HPDE6-E6E7 (cell line): Measurements from ENCODE around the gene KIAA1143.
A peak's percentile ranks its signal among the peaks of the same experiment; 100 is the strongest.

Source experiments
- DNase-seq: peaks from one replicate; pipeline ENCODE4 v3.0.0; 2011; ENCODE audit warnings: missing footprints; ENCODE audit errors: extremely low spot score

Gene KIAA1143

DNA sequence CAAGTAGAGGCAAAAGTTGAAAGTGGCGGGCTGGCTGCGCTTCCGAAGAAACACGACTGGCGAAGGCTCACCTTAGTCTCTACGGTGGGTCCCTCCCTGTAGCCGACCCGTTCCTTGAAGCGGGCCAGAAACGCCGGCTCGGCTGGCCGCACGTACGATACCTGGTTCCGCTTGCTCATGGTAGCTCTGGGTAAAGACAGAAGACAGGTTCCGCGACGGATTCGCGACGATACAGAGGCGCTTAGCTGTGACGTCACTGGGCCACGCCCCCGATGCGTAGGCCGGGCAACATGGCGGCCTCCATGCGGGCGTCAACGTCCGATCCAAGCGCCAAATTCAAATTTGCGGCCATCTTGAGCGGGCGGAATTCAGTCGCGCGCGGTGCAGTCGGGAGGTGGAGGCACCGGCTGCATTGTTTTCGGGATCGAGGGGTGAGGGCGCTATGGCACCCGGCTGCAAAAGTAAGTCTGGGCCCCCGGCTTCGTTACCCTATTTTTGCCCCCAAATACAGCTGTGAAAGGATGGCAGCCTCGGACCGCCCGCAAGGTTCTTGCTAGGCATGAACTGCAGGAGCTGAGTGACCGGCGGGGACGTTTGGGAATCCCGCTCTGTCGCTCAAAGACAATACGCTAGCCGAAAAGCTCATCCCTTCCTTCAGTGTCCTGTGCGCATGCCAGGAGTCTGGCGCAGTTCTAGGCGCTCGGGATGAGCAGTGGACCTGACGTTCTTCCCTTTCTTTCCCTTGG, at the start of gene KIAA1143, which contains the start of gene KIF15:
KIAA1143 (minus strand) TSS at position 196 of the 746 bp plus-strand sequence; CDS start at position 179, 17 bp downstream.
KIF15 (plus strand) TSS at position 371 of the 746 bp plus-strand sequence; CDS start at position 443, 72 bp downstream.
- peak; percentile 50 for DNase-seq

DNA sequence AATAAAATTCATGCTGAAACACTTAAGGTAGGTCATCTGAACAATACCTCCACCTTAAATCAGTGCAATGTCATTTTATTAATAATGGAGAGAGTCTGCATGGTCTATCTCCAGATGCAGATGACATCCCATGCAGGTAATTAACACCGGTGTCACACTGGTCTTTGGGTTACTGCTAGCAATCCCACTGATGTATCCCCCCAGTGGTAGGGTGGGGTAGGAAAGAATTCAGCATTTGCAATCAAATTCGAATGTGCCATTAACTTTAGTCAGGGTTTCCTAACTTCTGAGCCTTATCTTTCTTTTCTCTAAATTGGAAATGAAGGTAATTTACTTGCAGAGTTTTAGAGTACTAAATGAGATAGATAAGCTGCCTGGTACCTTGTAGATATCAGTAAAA, 44.5 kb upstream of the KIAA1143 start:
- DNase-seq = no peak

DNA sequence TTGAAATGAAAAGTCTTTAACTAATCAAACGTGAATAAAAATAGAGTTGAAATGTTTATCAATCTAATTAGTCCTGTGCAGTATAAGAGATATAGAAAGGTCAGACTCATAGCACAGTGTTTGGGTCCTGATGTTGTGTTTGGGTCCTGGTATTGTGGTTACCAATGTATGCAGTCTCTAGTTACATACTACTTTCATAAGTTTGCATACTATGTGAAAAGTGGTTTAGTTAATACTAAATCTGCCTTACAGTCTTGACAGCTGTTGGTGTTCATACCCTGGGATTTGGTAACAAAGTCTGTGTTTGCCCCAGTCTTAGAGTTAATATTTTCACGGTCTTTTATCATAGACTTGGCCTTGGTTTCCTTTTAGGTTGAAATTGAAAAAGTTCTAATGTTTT, 41.9 kb upstream of the KIAA1143 start:
- DNase-seq = no peak

GRCh38 chr3:44802011-44802410, 40.6 kb upstream of the KIAA1143 start:
- DNase-seq = no peak

DNA sequence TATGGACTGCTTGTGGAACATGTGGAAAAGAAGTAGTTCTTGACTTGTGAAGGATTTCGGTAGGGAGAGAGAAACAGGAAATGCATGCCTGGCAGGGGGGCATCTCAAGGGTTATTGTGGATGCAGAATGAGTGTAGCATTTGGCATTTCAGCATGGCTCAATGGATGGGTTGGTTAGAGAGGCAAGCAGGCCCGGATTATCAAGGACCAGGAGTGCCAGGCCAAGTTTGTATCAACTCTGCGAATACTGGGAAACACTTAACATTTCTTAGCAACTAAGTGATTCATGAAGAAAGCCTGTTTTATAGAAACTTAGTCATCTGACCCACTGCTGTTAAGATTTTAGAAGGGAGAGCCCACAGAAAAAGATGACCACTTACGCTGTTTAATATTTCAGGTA, 33.8 kb upstream of the KIAA1143 start:
- no peak for DNase-seq

DNA sequence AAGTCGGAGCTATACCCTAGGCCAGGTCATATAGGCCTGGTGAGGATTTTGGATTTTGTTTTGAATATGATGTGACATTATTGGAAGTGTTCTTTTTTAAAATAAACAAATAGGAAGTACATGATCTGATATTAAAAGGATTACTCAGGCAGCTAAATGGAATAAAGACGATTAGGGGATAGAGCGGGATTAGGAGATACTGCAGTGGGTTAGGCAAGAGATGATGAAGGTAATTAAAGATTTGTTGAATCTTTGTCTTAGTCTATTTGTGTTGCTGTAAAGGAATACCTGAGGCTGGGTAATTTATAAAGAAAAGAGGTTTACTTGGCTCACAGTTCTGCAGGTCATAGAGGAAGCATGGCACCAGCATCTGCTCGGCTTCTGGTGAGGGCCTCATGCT, 21.5 kb upstream of the KIAA1143 start:
- DNase-seq = no peak

GRCh38 chr3:44772099-44772442, 10.7 kb upstream of the KIAA1143 start:
- DNase-seq = no peak

DNA sequence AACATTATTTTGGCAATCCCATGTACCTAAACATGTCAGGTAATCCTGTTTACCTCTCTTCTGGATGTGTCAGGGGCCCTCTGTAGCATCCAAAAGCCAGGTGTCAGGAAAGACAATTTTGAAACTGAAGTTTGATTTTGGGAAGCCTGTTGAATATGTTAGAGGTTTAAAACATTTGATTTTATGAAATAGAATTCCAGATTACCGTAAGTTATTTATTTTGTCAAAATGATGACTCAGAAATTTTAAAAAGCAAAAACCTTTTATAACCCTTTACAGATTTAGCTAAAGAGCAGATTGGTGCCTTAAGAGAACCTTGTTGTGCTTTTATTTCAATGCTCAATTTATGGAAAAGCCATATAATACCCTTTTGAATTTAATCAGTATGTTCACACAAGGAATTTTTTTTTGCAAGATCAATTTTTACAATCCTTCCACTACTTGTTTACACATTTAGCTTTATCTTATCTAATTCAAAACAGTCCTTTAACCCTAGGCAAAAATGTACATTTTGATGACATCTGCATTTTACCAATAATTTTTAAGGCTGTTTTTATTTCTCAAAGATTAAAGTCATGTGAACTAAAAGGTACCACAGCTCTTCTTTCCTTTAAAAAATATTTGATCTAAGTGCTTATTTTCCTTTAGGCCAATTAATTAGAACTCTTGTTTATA, 10.1 kb upstream of the KIAA1143 start:
- no peak for DNase-seq

DNA sequence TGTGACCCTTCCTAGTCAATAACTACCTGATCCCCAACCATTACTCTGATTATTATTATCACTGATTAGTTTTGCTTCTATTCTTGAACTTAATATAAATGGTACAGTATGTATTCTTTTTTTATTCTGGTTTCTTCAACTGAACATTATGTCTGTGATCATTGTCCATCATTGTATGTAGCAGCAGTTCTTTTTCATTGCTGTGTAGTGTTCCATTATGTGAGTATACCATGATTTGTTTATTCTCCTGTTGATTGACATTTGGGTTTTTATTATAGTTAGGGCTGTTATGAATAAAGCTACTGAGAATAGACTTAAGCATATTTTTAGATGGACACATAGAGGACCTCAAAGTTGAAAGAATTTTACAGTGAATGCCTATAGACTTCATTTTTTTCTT, 2.8 kb upstream of the KIAA1143 start:
- DNase-seq = no peak

DNA sequence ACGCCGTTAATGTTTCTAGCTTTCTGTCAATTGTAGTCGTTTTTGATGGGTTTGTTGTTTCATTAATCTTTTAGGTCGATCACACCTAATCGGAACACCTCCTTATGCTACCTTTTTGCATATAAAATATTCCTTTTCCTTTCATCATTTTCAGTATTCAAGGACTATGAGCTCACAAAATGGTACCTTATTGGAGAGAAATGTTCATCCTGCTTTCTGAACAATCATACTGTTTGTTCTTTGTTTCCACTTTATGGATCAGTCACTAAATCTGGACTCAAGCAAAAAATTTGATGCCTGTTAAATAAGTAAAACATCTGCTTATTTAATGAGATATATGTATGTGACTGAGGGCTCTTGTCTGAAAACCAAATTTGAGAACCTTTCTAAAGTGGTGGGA, 1.3 kb upstream of the KIAA1143 start:
- no peak for DNase-seq

DNA sequence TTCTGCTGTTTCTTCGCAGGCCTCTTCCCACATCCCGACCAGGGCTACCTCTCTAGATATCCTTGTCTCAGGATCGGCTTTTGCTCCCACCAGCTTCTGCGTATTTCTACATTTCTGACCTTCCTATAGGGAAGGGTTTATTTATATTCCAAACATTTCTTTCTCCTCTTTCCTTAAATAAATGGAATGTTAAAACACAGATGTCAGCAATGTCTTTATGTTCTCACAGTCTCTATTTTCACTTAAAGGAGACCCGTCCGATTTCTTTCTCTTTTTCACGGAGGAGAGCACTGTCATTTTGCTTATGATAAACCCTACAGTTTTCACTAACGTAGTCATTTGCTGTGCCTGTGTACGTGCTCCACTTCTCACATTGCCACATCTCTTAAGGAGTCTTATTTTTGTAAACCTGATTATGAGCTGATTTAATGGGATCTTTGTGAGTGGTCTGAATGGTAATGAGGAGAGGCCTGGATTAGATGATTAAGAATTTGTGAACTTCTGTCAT, 805 bp upstream of the KIAA1143 start:
- peak; percentile 11 for DNase-seq

GRCh38 chr3:44761101-44761423, 357 bp downstream of the KIAA1143 start:
- DNase-seq = no peak

- no peak for DNase-seq
Measured at GRCh38 chr3:44734646-44735168, 26.7 kb downstream of the KIAA1143 start.

DNA sequence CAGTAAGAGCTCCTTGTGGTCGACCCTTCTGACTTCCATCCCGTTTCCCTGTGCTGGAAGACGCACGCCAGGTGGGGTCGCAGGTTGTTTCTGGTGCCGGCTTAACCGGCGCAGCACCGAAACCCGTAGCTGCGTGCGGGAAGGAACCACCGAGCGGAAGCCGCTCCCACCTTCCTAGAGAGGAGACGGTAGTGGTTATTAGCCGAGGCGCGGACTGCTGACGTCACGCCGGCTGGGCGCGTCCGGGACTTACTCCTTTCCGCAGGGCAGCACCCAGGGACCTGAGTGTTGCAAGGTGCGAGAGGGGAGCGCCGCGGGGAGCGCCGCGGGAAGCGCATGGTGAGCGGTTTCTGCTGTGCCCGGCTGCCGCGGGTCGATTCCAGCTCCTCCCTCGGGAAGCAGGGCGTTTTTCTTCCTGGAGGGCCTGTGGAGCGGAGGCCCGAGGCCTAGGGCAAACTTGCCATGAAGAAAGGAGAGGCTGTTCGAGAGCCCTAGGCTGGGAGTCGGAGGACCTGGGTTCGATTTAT, 32.0 kb downstream of the KIAA1143 start, which contains the start of gene ZNF501:
ZNF501 (plus strand) TSS at position 252 of the 527 bp plus-strand sequence. CDS start 4,787 bp downstream, outside the sequence.
- peak; percentile 63 for DNase-seq

DNA sequence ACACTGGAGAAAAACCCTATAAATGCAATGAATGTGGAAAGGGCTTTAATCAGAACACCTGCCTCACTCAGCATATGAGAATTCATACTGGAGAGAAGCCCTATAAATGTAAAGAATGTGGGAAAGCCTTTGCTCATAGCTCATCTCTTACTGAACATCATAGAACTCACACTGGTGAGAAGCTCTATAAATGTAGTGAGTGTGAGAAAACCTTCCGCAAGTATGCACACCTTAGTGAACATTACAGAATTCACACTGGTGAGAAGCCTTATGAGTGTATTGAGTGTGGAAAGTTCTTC, 39.4 kb downstream of the KIAA1143 start:
- no peak for DNase-seq

DNA sequence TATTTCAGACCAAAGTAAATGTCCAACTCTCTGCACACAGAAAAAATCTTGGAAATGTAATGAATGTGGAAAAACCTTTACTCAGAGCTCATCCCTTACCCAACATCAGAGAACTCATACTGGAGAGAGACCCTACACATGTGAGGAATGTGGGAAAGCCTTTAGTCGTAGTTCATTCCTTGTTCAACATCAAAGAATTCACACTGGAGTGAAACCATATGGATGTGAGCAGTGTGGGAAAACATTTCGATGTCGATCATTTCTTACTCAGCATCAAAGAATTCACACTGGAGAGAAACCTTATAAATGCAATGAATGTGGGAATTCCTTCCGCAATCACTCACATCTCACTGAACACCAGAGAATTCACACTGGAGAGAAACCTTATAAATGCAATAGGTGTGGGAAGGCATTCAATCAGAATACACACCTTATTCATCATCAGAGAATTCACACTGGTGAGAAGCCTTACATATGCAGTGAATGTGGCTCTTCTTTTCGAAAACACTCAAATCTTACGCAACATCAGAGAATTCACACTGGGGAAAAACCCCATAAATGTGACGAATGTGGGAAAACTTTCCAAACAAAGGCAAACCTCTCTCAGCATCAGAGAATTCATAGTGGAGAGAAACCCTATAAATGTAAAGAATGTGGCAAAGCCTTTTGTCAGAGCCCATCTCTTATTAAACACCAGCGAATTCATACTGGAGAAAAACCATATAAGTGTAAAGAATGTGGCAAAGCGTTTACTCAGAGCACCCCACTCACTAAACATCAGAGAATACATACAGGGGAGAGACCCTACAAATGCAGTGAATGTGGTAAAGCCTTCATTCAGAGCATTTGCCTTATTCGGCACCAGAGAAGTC, 40.0 kb downstream of the KIAA1143 start:
- DNase-seq = no peak

DNA sequence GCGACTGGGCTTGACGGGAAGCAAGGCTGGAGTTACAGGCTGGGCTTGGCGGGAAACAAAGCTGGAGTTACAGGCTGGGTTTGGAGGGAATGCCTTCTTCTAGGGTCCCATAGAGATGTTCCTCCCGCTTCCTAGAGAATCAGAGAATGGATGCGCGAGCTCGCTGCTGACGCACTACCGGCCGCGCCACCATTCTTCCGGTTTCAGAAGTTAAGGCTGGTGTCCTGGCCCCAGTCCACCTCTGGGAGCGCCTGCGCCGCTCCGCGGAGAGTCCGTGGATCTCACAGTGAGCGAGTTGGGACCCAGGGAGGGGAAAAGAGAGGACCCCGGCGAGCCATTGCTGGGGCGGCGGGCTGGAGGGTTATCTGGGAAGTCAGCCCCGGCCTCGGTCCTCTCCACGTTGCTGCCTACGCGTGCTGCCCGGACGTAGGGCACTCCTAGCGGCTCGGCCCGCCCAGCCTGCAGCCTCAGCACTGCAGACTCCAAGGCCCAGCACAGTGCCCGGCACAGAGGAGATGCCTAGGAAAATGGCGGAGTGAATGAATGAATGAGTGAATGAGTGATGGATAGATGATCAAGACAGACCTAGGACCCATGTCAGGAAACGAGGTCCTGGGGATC, 48.9 kb downstream of the KIAA1143 start, which contains the start of gene ZNF502:
ZNF502 (plus strand) TSS at position 206 of the 621 bp plus-strand sequence. CDS start 7,602 bp downstream, outside the sequence.
- peak; percentile 25 for DNase-seq
